Stimulated activated CD4-positive, alpha-beta T cell treated with anti-CD3 and anti-CD28 coated beads, Interleukin-12 subunit alpha, Interleukin-12 subunit beta, amount 100 ng/mL, for 48 hours (primary cell): ENCODE data around the gene LPCAT1.
"Not testable (repeated sequence)": the region's sequence is repeated elsewhere in the genome, so short reads cannot be mapped to it uniquely, and the experiment has no call there.

Experiments
- DNase-seq, 3 donors: peaks; one replicate each; pipeline ENCODE4 v3.0.0-alpha.2; 2020; ENCODE audit warnings: low read depth in 2 of 3, low spot score in 1 of 3

The LPCAT1 gene

GRCh38 chr5:1522601-1523479 is 920 bp downstream of the LPCAT1 start:
- no peak for DNase-seq

- no peak for DNase-seq
Observed at GRCh38 chr5:1521671-1522600, 1.8 kb downstream of the LPCAT1 start.

GRCh38 chr5:1520791-1521453 is 2.8 kb downstream of the LPCAT1 start:
- DNase-seq, result no peak

- no peak for DNase-seq
Observed at GRCh38 chr5:1519631-1520210, 4.0 kb downstream of the LPCAT1 start.

- no peak for DNase-seq
Observed at GRCh38 chr5:1517838-1518237, 5.9 kb downstream of the LPCAT1 start.

GRCh38 chr5:1516615-1517601 is 6.9 kb downstream of the LPCAT1 start:
- no peak for DNase-seq

- DNase-seq, result no peak
Observed at GRCh38 chr5:1515921-1516571, 7.7 kb downstream of the LPCAT1 start.

GRCh38 chr5:1515311-1515920 is 8.3 kb downstream of the LPCAT1 start:
- no peak for DNase-seq

- not testable (repeated sequence) for DNase-seq
Observed at GRCh38 chr5:1514819-1515310, 8.9 kb downstream of the LPCAT1 start.

GRCh38 chr5:1514027-1514818 is 9.5 kb downstream of the LPCAT1 start:
- no peak for DNase-seq

- DNase-seq, result no peak
Observed at GRCh38 chr5:1513326-1514026, 10.3 kb downstream of the LPCAT1 start.

GRCh38 chr5:1512541-1513291 is 11.0 kb downstream of the LPCAT1 start:
- no peak for DNase-seq

- no peak for DNase-seq
Observed at GRCh38 chr5:1511651-1512540, 11.9 kb downstream of the LPCAT1 start.

- no peak for DNase-seq
Observed at GRCh38 chr5:1511048-1511447, 12.7 kb downstream of the LPCAT1 start.

- no peak for DNase-seq
Observed at GRCh38 chr5:1510631-1511030, 13.1 kb downstream of the LPCAT1 start.

GRCh38 chr5:1510151-1510561 is 13.6 kb downstream of the LPCAT1 start:
- DNase-seq, result no peak
